Gastroesophageal sphincter (tissue), 4 donors: ENCODE results near the gene MAPK9. TPM values are rescaled to one million over a fixed set of nuclear protein-coding genes. Genes with fewer than 3 reads are reported as not detected.

ENCODE experiments used
- ATAC-seq: fragments of 150-250 bp; one replicate; pipeline ENCODE4 v1.9.1; 2016; ENCODE audit warnings: mild to moderate bottlenecking, moderate library complexity
- H3K27ac ChIP-seq, 4 donors: fragments of 200-600 bp; sonication (generic) in 3 of 4; 1 replicate in 3 of 4; 2 replicates in 1 of 4; pipeline ENCODE4 v1.5.1; 2016 to 2019
- H3K27me3 ChIP-seq: fragments of 200-600 bp; sonication (generic); one replicate; pipeline ENCODE4 v1.5.1; 2019
- H3K36me3 ChIP-seq, 2 donors: fragments of 200-600 bp; sonication (generic); one replicate each; pipeline ENCODE4 v1.5.1; 2019; ENCODE audit warnings: control low read depth in 1 of 2
- H3K4me1 ChIP-seq, 3 donors: fragments of 200-600 bp; sonication (generic); 1 replicate in 2 of 3; 2 replicates in 1 of 3; pipeline ENCODE4 v1.5.1; 2016 to 2019; ENCODE audit warnings: control low read depth in 2 of 3
- H3K4me3 ChIP-seq, 2 donors: fragments of 200-600 bp; sonication (generic); one replicate each; pipeline ENCODE4 v1.5.1; 2019; ENCODE audit warnings: mild to moderate bottlenecking in 1 of 2, moderate library complexity in 1 of 2
- H3K9me3 ChIP-seq, 3 donors: fragments of 200-600 bp; sonication (generic); one replicate each; pipeline ENCODE4 v1.5.1; 2017 to 2019; ENCODE audit warnings: control low read depth in 2 of 3
- CTCF ChIP-seq, 4 experiments: fragments of 200-600 bp in 2 of 4; fragments of 450-650 bp in 2 of 4; sonication (generic) in 1 of 4; IDR thresholded peaks; one replicate each; pipeline ENCODE4 v1.5.1; 2017 to 2019; ENCODE audit warnings: antibody characterized with exemption in 4 of 4, mild to moderate bottlenecking in 2 of 4, moderate library complexity in 2 of 4
- EP300 ChIP-seq: sonication (generic); formaldehyde crosslinking; IDR thresholded peaks from one replicate; pipeline ENCODE4 v1.6.1; 2017; ENCODE audit warnings: antibody characterized with exemption, mild to moderate bottlenecking
- POLR2A ChIP-seq, 2 donors: fragments of 450-650 bp; IDR thresholded peaks; one replicate each; pipeline ENCODE4 v1.6.1; 2017; ENCODE audit warnings: antibody characterized with exemption in 2 of 2, mild to moderate bottlenecking in 2 of 2, moderate library complexity in 1 of 2
- POLR2AphosphoS5 ChIP-seq: sonication (generic); formaldehyde crosslinking; IDR thresholded peaks from one replicate; pipeline ENCODE4 v1.6.1; 2017; ENCODE audit warnings: antibody characterized with exemption
- WGBS, 2 donors: methylation state at CpG; one replicate each; pipeline ENCODE4 v1.1.5; 2018; ENCODE audit warnings: low coverage in 1 of 2; 5-methylcytosine and 5-hydroxymethylcytosine counted together
- total RNA-seq, 4 donors: library from RNA; depleted of rRNA; stranded (reverse); fragments of >200 nt; gene quantifications; one replicate each; pipeline ENCODE4 v1.1.0, GENCODE V29; 2016

Gene MAPK9
- total RNA-seq, 4 donors from 2014 or later, result 25.7 to 43.7 (median 35.7) TPM

GRCh38 chr5:180287404-180287803 lies 4.5 kb downstream of the MAPK9 start:
- Histone ChIP-seq H3K9me3 (no peaks in the 10 kb centered on the region), H3K27ac (no peak overlapping the region), H3K27me3 (no peaks in the 10 kb centered on the region), H3K36me3 (peaks cover 0 to 26% of the 10 kb centered on the region in 2 donors), H3K4me3 (no peak overlapping the region), H3K4me1 (peaks cover 0 to 31% (median 11%) of the 10 kb centered on the region in 3 donors)
- ATAC-seq, result no peak
- TF ChIP-seq CTCF (IDR thresholded peaks at IDR 0.05), result no peak
- no peak for TF ChIP-seq EP300
- no peak for TF ChIP-seq POLR2A (IDR thresholded peaks at IDR 0.05)
- no peak for TF ChIP-seq POLR2AphosphoS5
- 93 to 100% methylated on average over 2 of the region's 2 CpGs for WGBS, 2 donors

GRCh38 chr5:180284149-180284548 lies 7.7 kb downstream of the MAPK9 start:
- ATAC-seq, result no peak
- WGBS, 2 donors, result 65 to 76% methylated on average over 3 to 6 of the region's 10 CpGs
- Histone ChIP-seq H3K4me1 (peaks cover 0 to 9% (median 0%) of the 10 kb centered on the region in 3 donors), H3K9me3 (no peaks in the 10 kb centered on the region), H3K36me3 (peaks cover 0 to 56% of the 10 kb centered on the region in 2 donors), H3K27ac (no peak overlapping the region), H3K27me3 (no peaks in the 10 kb centered on the region), H3K4me3 (no peak overlapping the region)
- TF ChIP-seq POLR2A (IDR thresholded peaks at IDR 0.05), result no peak
- no peak for TF ChIP-seq EP300
- TF ChIP-seq POLR2AphosphoS5, result no peak
- no peak for TF ChIP-seq CTCF (IDR thresholded peaks at IDR 0.05)

- WGBS, 2 donors, result 48 to 54% methylated on average over 9 to 10 of the region's 10 CpGs
- TF ChIP-seq POLR2A (IDR thresholded peaks at IDR 0.05) (no peak), POLR2AphosphoS5 (no peak), EP300 (no peak), CTCF (IDR thresholded peaks at IDR 0.05) (no peak)
- H3K9me3 ChIP-seq, result no peaks in the 10 kb centered on the region
- H3K4me1 ChIP-seq, result peaks cover 0 to 9% (median 0%) of the 10 kb centered on the region in 3 donors
- peaks cover 0 to 67% of the 10 kb centered on the region in 2 donors for H3K36me3 ChIP-seq
- no peak for ATAC-seq
- no peak overlapping the region for H3K4me3 ChIP-seq
- no peaks in the 10 kb centered on the region for H3K27me3 ChIP-seq
- H3K27ac ChIP-seq, result no peak overlapping the region
Measured at GRCh38 chr5:180283026-180283615, 8.8 kb downstream of the MAPK9 start.

- no peak overlapping the region for H3K27ac ChIP-seq
- TF ChIP-seq EP300 (no peak), CTCF (IDR thresholded peaks at IDR 0.05) (no peak), POLR2AphosphoS5 (no peak), POLR2A (IDR thresholded peaks at IDR 0.05) (no peak)
- H3K27me3 ChIP-seq, result no peaks in the 10 kb centered on the region
- no peaks in the 10 kb centered on the region for H3K9me3 ChIP-seq
- H3K36me3 ChIP-seq, result peaks cover 0 to 74% of the 10 kb centered on the region in 2 donors
- WGBS, 2 donors, result 91 to 98% methylated on average over 6 to 8 of the region's 9 CpGs
- ATAC-seq, result no peak
- no peak overlapping the region for H3K4me3 ChIP-seq
- H3K4me1 ChIP-seq, result peaks cover 0 to 9% (median 0%) of the 10 kb centered on the region in 3 donors
Measured at GRCh38 chr5:180282281-180282680, 9.6 kb downstream of the MAPK9 start.

- H3K27ac ChIP-seq, result no peak overlapping the region
- whole genome bisulfite sequencing, 2 donors, result 92 to 98% methylated on average over 4 to 7 of the region's 10 CpGs
- no peak overlapping the region for H3K4me3 ChIP-seq
- H3K4me1 ChIP-seq, result peaks cover 0 to 9% (median 0%) of the 10 kb centered on the region in 3 donors
- ATAC-seq, result no peak
- H3K27me3 ChIP-seq, result no peaks in the 10 kb centered on the region
- H3K9me3 ChIP-seq, result no peaks in the 10 kb centered on the region
- peaks cover 0 to 77% of the 10 kb centered on the region in 2 donors for H3K36me3 ChIP-seq
- TF ChIP-seq POLR2A (IDR thresholded peaks at IDR 0.05), result no peak
- no peak for TF ChIP-seq EP300
- TF ChIP-seq CTCF (IDR thresholded peaks at IDR 0.05), result no peak
- no peak for TF ChIP-seq POLR2AphosphoS5
Measured at GRCh38 chr5:180281706-180282105, 10.2 kb downstream of the MAPK9 start.
